Measurements from ENCODE around the gene TGFBR2. TPM values are rescaled to one million over a fixed set of nuclear protein-coding genes. Genes with fewer than 3 reads are reported as not detected.
A peak's percentile ranks its signal among the peaks of the same experiment; 100 is the strongest.

The TGFBR2 gene
- total RNA-seq, 2 donors from 2014 or later: 6.0 to 9.6 TPM

GRCh38 chr3:30693470-30694120 is 87.2 kb downstream of the TGFBR2 start:
- Histone ChIP-seq H3K4me3 (ENCODE audit: low read length) (no peak overlapping the region), H3K27ac (ENCODE audit: low read depth, low read length) (no peak overlapping the region), H3K9me3 (ENCODE audit: control insufficient read depth, low read length) (no peaks in the 10 kb centered on the region), H3K27me3 (ENCODE audit: control insufficient read depth, insufficient read depth, low read length, poor library complexity, severe bottlenecking) (no peaks in the 10 kb centered on the region), H3K9ac (ENCODE audit: extremely low read depth, low read length, poor library complexity, severe bottlenecking) (no peak overlapping the region), H3K4me1 (ENCODE audit: control insufficient read depth, insufficient read depth, low read length) (peaks cover 5% of the 10 kb centered on the region), H3K36me3 (ENCODE audit: control insufficient read depth, insufficient read depth, low read length) (peaks cover 46% of the 10 kb centered on the region)
- TF ChIP-seq, protein P1, sequence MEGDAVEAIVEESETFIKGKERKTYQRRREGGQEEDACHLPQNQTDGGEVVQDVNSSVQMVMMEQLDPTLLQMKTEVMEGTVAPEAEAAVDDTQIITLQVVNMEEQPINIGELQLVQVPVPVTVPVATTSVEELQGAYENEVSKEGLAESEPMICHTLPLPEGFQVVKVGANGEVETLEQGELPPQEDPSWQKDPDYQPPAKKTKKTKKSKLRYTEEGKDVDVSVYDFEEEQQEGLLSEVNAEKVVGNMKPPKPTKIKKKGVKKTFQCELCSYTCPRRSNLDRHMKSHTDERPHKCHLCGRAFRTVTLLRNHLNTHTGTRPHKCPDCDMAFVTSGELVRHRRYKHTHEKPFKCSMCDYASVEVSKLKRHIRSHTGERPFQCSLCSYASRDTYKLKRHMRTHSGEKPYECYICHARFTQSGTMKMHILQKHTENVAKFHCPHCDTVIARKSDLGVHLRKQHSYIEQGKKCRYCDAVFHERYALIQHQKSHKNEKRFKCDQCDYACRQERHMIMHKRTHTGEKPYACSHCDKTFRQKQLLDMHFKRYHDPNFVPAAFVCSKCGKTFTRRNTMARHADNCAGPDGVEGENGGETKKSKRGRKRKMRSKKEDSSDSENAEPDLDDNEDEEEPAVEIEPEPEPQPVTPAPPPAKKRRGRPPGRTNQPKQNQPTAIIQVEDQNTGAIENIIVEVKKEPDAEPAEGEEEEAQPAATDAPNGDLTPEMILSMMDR (conservative IDR thresholded peaks at IDR 0.05): peak; percentile 95
- Mint-ChIP-seq H3K9me3 (no peaks in the 10 kb centered on the region), H3K27ac (no peak overlapping the region), H3K4me3 (no peak overlapping the region), H3K4me1 (peaks cover 29% of the 10 kb centered on the region), H3K27me3 (ENCODE audit: insufficient read depth) (no peaks in the 10 kb centered on the region), H3K36me3 (ENCODE audit: low read depth) (peaks cover 25% of the 10 kb centered on the region)
- 0 to 3% methylated on average over 2 of the region's 2 CpGs for WGBS, 2 experiments (ENCODE audit: insufficient coverage in 1 of 2, insufficient read length in 1 of 2)
- peak; percentile 71 for DNase-seq

GRCh38 chr3:30694148-30694547 is 87.7 kb downstream of the TGFBR2 start:
- H3K27ac ChIP-seq (ENCODE audit: low read depth, low read length): no peak overlapping the region
- Mint-ChIP-seq H3K4me3 (no peak overlapping the region), H3K9me3 (no peaks in the 10 kb centered on the region), H3K27ac (no peak overlapping the region), H3K36me3 (ENCODE audit: low read depth) (peaks cover 24% of the 10 kb centered on the region), H3K4me1 (peaks cover 26% of the 10 kb centered on the region), H3K27me3 (ENCODE audit: insufficient read depth) (no peaks in the 10 kb centered on the region)
- TF ChIP-seq, protein P1 (conservative IDR thresholded peaks at IDR 0.05): no peak
- no peak for DNase-seq
- no peak overlapping the region for H3K9ac ChIP-seq (ENCODE audit: extremely low read depth, low read length, poor library complexity, severe bottlenecking)
- WGBS, 2 experiments (ENCODE audit: insufficient coverage in 1 of 2, insufficient read length in 1 of 2): 66 to 95% methylated on average over 2 to 3 of the region's 3 CpGs
- H3K27me3 ChIP-seq (ENCODE audit: control insufficient read depth, insufficient read depth, low read length, poor library complexity, severe bottlenecking): no peaks in the 10 kb centered on the region
- peaks cover 5% of the 10 kb centered on the region for H3K4me1 ChIP-seq (ENCODE audit: control insufficient read depth, insufficient read depth, low read length)
- H3K36me3 ChIP-seq (ENCODE audit: control insufficient read depth, insufficient read depth, low read length): peaks cover 41% of the 10 kb centered on the region
- no peak overlapping the region for H3K4me3 ChIP-seq (ENCODE audit: low read length)
- no peaks in the 10 kb centered on the region for H3K9me3 ChIP-seq (ENCODE audit: control insufficient read depth, low read length)

GRCh38 chr3:30694668-30695067 is 88.3 kb downstream of the TGFBR2 start:
- Mint-ChIP-seq H3K36me3 (ENCODE audit: low read depth) (peaks cover 21% of the 10 kb centered on the region), H3K4me3 (no peak overlapping the region), H3K4me1 (peaks cover 24% of the 10 kb centered on the region), H3K27ac (no peak overlapping the region), H3K27me3 (ENCODE audit: insufficient read depth) (no peaks in the 10 kb centered on the region), H3K9me3 (no peaks in the 10 kb centered on the region)
- Histone ChIP-seq H3K36me3 (ENCODE audit: control insufficient read depth, insufficient read depth, low read length) (peaks cover 35% of the 10 kb centered on the region), H3K4me1 (ENCODE audit: control insufficient read depth, insufficient read depth, low read length) (peaks cover 5% of the 10 kb centered on the region), H3K4me3 (ENCODE audit: low read length) (no peak overlapping the region), H3K9me3 (ENCODE audit: control insufficient read depth, low read length) (no peaks in the 10 kb centered on the region), H3K27me3 (ENCODE audit: control insufficient read depth, insufficient read depth, low read length, poor library complexity, severe bottlenecking) (no peaks in the 10 kb centered on the region), H3K27ac (ENCODE audit: low read depth, low read length) (no peak overlapping the region), H3K9ac (ENCODE audit: extremely low read depth, low read length, poor library complexity, severe bottlenecking) (no peak overlapping the region)
- no peak for DNase-seq
- TF ChIP-seq, protein P1 (conservative IDR thresholded peaks at IDR 0.05): no peak
- 97 to 100% methylated on average over 1 to 3 of the region's 3 CpGs for WGBS, 2 experiments (ENCODE audit: insufficient coverage in 1 of 2, insufficient read length in 1 of 2)

Data from endodermal cell (in vitro differentiated cells).